MCF 10A (cell line): ENCODE data around the gene TIMP3. TPM values are rescaled to one million over a fixed set of nuclear protein-coding genes. Genes with fewer than 3 reads are reported as not detected.

Experiments used
- BruUV-seq: library from RNA; stranded (reverse); fragments of 400-500 nt; replicated peaks from 2 replicates; lab custom pipeline; 2021; lab: Mats Ljungman, UMichigan
- CTCF ChIA-PET: fragments of 300-600 bp; sonication (Branson Sonifier 250); formaldehyde crosslinking; extraction: SDS; loops from one replicate; lab custom pipeline; 2021; ENCODE audit warnings: antibody characterized with exemption, inconsistent platforms; lab: Yijun Ruan, JAX
- POLR2A ChIA-PET: fragments of 300-600, 350-650 bp; sonication (Branson Sonifier 250); formaldehyde crosslinking; extraction: SDS; loops from one replicate; lab custom pipeline; 2020; ENCODE audit warnings: antibody characterized with exemption, inconsistent platforms; lab: Yijun Ruan, JAX
- DNase-seq: peaks from one replicate; pipeline ENCODE4 v3.0.0-alpha.2; 2018; ENCODE audit not compliant: unreplicated experiment
- H3K27ac Mint-ChIP-seq: one replicate; pipeline ENCODE4 v1.8.0; 2022; ENCODE audit warnings: mild to moderate bottlenecking, low read depth, mixed read lengths; ENCODE audit not compliant: unreplicated experiment
- H3K27me3 Mint-ChIP-seq: one replicate; pipeline ENCODE4 v1.8.0; 2022; ENCODE audit warnings: mixed read lengths; ENCODE audit not compliant: insufficient read depth, unreplicated experiment
- H3K36me3 Mint-ChIP-seq: one replicate; pipeline ENCODE4 v1.8.0; 2022; ENCODE audit warnings: mild to moderate bottlenecking, moderate library complexity, mixed read lengths; ENCODE audit not compliant: insufficient read depth, unreplicated experiment
- H3K4me1 Mint-ChIP-seq: one replicate; pipeline ENCODE4 v1.8.0; 2022; ENCODE audit warnings: mixed read lengths; ENCODE audit not compliant: insufficient read depth, unreplicated experiment
- H3K4me3 Mint-ChIP-seq: one replicate; pipeline ENCODE4 v1.8.0; 2022; ENCODE audit warnings: mild to moderate bottlenecking, moderate library complexity, mixed read lengths; ENCODE audit not compliant: unreplicated experiment
- H3K9me3 Mint-ChIP-seq: one replicate; pipeline ENCODE4 v1.8.0; 2022; ENCODE audit warnings: mixed read lengths; ENCODE audit not compliant: unreplicated experiment
- intact Hi-C: fragments of 100-400 bp; cut with micrococcal nuclease; formaldehyde crosslinking; loops from 2 replicates; pipeline ENCODE4 v1.14.1; 2022
- total RNA-seq: library from RNA; stranded (reverse); gene quantifications from 2 replicates; pipeline ENCODE4 v1.2.3, GENCODE V29; 2022
- TF ChIP-seq, protein P1 (sequence below): fragments of 200-600 bp; IDR thresholded peaks from one replicate; pipeline ENCODE4 v1.8.0; 2022; ENCODE audit warnings: antibody characterized with exemption, mild to moderate bottlenecking; ENCODE audit not compliant: unreplicated experiment

TIMP3 gene
- total RNA-seq, 1 experiment from 2014 or later, result 50.6 TPM

DNA sequence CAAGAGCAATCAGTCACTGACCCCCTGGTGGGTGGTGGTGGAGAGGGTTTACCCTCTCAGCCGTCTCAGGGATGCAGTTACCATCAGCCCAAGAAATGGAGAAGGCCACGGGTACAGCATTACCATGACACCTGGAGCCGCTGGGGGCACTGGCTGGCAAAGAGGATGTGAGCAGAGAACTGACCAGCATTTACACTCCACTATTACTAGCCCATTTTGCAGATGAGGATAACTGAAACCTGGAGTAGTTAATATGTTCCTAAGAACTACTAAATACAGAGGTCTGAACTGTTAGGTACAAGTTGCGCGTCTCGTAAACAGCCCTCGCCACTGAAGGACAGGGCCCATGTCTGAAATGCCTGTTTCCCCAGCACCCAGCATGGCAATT lies 79.0 kb downstream of the TIMP3 start:
- DNase-seq, result no peak
- H3K4me1 Mint-ChIP-seq, result no peaks in the 10 kb centered on the region
- POLR2A ChIA-PET, result no interaction called here
- TF ChIP-seq, protein P1, sequence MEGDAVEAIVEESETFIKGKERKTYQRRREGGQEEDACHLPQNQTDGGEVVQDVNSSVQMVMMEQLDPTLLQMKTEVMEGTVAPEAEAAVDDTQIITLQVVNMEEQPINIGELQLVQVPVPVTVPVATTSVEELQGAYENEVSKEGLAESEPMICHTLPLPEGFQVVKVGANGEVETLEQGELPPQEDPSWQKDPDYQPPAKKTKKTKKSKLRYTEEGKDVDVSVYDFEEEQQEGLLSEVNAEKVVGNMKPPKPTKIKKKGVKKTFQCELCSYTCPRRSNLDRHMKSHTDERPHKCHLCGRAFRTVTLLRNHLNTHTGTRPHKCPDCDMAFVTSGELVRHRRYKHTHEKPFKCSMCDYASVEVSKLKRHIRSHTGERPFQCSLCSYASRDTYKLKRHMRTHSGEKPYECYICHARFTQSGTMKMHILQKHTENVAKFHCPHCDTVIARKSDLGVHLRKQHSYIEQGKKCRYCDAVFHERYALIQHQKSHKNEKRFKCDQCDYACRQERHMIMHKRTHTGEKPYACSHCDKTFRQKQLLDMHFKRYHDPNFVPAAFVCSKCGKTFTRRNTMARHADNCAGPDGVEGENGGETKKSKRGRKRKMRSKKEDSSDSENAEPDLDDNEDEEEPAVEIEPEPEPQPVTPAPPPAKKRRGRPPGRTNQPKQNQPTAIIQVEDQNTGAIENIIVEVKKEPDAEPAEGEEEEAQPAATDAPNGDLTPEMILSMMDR, result no peak
- intact Hi-C loops, result no loop called here
- no peak overlapping the region for H3K4me3 Mint-ChIP-seq
- H3K9me3 Mint-ChIP-seq, result no peaks in the 10 kb centered on the region
- H3K27ac Mint-ChIP-seq, result no peak overlapping the region
- BruUV-seq, result no TSS peak
- H3K27me3 Mint-ChIP-seq, result no peaks in the 10 kb centered on the region
- H3K36me3 Mint-ChIP-seq, result no peaks in the 10 kb centered on the region
- CTCF ChIA-PET, result interaction anchor here (0.6 kb wide), 1 partner anchor 845 kb away, joined by 3 read pairs; no protein-coding TSS in a partner anchor

DNA sequence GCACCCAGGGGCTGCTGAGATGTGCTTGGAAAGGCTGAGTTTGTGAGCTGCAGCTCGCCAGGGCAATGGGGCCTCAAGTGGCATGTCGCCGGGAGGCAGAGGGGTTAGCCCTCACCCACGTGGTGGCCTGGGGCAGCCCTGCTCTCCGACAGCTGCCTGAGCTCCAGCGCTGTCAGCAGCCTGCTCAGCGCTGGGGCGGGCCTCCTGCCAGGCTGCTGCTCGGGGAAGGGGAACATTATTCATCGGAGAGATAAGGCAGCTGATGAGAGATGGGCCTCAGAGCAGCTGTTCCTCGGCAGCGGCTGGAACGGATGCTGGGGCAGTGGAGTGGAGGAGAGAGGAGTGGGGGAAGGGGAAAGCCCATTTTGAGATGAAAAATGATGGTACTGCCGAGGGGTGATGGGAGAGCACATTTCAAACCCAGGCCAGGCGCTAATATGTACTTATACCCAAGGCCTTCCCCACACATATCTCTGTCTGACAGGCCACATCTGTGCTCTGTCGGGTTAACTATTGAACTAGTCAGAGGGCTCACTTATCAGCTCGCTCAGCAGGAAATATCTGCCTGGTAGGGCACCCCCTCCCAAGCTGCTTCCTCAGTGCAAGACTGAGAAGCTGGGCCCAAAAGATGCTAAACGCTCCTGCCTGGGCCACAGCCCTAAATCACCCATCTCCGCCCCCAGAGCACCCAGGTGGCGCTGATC lies 79.5 kb downstream of the TIMP3 start:
- intact Hi-C loops, result no loop called here
- Mint-ChIP-seq H3K4me1 (no peaks in the 10 kb centered on the region), H3K27ac (no peak overlapping the region), H3K9me3 (no peaks in the 10 kb centered on the region), H3K27me3 (no peaks in the 10 kb centered on the region), H3K4me3 (no peak overlapping the region), H3K36me3 (no peaks in the 10 kb centered on the region)
- BruUV-seq, result no TSS peak
- DNase-seq, result no peak
- ChIA-PET CTCF (interaction anchor here (0.6 kb wide), 1 partner anchor 845 kb away, joined by 3 read pairs; no protein-coding TSS in a partner anchor), POLR2A (no interaction called here)
- TF ChIP-seq, protein P1, result no peak

DNA sequence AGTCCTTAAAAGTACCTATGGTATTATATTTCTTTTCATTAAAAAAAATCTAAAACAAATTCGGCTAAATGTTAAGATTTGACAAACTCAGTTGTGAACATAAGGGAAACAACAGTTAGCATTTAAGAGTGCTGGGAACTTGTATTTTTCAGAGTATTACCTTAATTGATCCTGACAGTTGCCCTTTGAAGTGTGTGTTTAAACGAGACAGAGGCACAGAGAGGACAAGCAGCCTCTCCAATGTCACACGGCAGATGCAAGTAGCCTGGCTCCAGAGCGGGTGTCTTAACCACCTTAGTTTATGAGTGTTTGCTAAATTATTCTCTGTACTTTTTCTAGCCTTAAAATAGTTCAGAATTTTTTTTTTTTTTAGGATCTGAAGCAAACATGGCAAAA lies 80.9 kb downstream of the TIMP3 start:
- ChIA-PET CTCF (interaction anchor here (0.9 kb wide), 1 partner anchor 47 kb away, joined by 3 read pairs; no protein-coding TSS in a partner anchor), POLR2A (no interaction called here)
- Mint-ChIP-seq H3K4me1 (no peaks in the 10 kb centered on the region), H3K27me3 (no peaks in the 10 kb centered on the region), H3K9me3 (no peaks in the 10 kb centered on the region), H3K4me3 (no peak overlapping the region), H3K27ac (no peak overlapping the region), H3K36me3 (no peaks in the 10 kb centered on the region)
- TF ChIP-seq, protein P1, result no peak
- intact Hi-C loops, result no loop called here
- no peak for DNase-seq
- no TSS peak for BruUV-seq

DNA sequence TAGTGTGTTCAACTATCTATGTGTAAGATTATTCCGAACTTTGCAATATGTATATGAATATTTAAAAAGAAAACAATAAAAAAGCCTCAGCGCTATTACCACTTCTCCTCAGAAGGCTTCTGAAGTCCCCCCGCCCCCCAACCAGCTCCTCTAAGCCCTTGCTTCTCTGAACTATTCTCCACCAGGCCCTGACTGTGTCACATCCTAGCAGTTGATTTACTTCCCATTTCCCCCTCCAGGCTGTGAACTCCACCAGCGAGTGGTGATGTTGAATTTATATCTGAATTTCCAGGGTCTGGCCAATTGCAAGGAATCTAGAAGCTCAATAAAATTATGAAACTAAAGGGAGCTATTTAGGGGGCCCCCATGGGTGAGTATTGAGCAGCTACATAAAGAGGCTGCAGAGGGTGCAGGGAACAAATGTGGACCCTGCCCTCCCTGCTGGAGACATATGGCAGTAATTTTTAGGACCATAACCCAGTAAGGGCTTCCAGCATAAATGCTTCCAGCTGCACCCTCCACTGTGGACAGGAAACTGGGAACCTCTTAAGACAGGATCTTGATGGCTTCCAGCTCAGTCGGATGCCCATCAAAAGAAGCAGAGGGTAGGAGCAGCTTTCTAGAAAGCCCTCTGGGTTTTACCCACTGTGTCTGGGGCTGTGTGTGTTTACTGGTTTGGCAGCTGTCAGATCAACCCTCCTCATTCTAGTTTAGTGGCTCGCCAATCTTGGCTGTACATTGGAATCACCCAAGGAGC lies 81.4 kb downstream of the TIMP3 start:
- H3K9me3 Mint-ChIP-seq, result no peaks in the 10 kb centered on the region
- intact Hi-C loops, result no loop called here
- CTCF ChIA-PET, result interaction anchor here (0.7 to 0.9 kb wide), 2 partner anchors 47 to 117 kb away, joined by 3 read pairs; no protein-coding TSS in a partner anchor
- POLR2A ChIA-PET, result no interaction called here
- no TSS peak for BruUV-seq
- no peak overlapping the region for H3K4me3 Mint-ChIP-seq
- H3K4me1 Mint-ChIP-seq, result no peaks in the 10 kb centered on the region
- TF ChIP-seq, protein P1, result no peak
- no peak for DNase-seq
- no peaks in the 10 kb centered on the region for H3K36me3 Mint-ChIP-seq
- no peak overlapping the region for H3K27ac Mint-ChIP-seq
- no peaks in the 10 kb centered on the region for H3K27me3 Mint-ChIP-seq
